Measurements from ENCODE around the gene ODAD4.

Gene ODAD4

DNA sequence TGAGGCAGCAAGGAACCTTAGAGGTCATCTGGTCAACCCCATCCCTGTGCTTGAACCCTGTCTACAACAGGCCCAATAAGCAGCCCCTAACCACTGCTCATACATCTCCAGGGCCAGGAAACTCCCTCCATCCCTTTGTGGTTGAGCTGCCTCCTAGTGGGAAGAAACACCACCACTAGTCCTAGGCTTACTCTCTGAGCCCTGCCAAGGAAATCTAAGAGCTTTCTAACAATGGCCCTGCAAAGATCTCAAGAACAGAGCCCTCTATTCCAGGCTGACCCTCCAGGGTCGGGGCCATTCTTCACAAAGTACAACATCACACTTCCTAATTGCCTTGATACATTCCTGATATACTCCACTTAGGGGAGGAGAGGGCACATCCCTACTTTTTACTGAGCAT, 17.5 kb upstream of the ODAD4 start:
- H3K4me3 ChIP-seq (ENCODE audit: insufficient read depth, low read depth, low read length): no peak overlapping the region
- peaks cover 30% of the 10 kb centered on the region for H3K4me1 ChIP-seq (ENCODE audit: control insufficient read depth, insufficient read depth, low read length)
- peaks cover 49% of the 10 kb centered on the region for H3K36me3 ChIP-seq (ENCODE audit: control insufficient read depth, insufficient read depth, low read length)
- H3K27ac ChIP-seq (ENCODE audit: insufficient read depth, low read depth, low read length, poor library complexity, severe bottlenecking): no peak overlapping the region
- H3K9me3 ChIP-seq (ENCODE audit: control insufficient read depth, low read length): no peaks in the 10 kb centered on the region
- H3K27me3 ChIP-seq (ENCODE audit: control insufficient read depth, insufficient read depth, low read length, poor library complexity, severe bottlenecking): no peaks in the 10 kb centered on the region
- WGBS, 2 experiments: 88 to 96% methylated on average over 1 of the region's 1 CpG

DNA sequence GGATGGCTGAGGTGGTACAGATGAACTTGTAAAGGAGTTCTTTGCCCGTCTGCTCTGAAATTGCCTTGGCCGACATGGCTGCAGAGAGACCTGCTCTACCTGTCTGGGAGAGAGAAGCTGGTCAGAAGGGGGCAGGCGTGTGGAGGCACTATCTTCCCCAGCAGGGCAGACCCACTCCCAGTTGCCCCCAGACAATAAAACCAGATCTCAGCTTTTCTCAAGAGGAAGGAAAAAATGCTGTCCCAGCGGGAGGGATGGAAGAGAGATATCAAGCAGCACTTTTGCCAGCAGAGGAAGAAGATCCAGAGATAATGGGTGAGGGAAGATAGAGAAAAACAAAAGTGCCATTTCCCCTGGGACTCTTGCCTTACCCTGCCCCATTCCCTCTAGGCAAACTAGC, 16.6 kb upstream of the ODAD4 start:
- no peaks in the 10 kb centered on the region for H3K9me3 ChIP-seq (ENCODE audit: control insufficient read depth, low read length)
- H3K36me3 ChIP-seq (ENCODE audit: control insufficient read depth, insufficient read depth, low read length): peaks cover 42% of the 10 kb centered on the region
- 87 to 93% methylated on average over 4 of the region's 4 CpGs for whole genome bisulfite sequencing, 2 experiments
- no peak overlapping the region for H3K27ac ChIP-seq (ENCODE audit: insufficient read depth, low read depth, low read length, poor library complexity, severe bottlenecking)
- H3K4me3 ChIP-seq (ENCODE audit: insufficient read depth, low read depth, low read length): no peak overlapping the region
- no peaks in the 10 kb centered on the region for H3K27me3 ChIP-seq (ENCODE audit: control insufficient read depth, insufficient read depth, low read length, poor library complexity, severe bottlenecking)
- peaks cover 30% of the 10 kb centered on the region for H3K4me1 ChIP-seq (ENCODE audit: control insufficient read depth, insufficient read depth, low read length)

DNA sequence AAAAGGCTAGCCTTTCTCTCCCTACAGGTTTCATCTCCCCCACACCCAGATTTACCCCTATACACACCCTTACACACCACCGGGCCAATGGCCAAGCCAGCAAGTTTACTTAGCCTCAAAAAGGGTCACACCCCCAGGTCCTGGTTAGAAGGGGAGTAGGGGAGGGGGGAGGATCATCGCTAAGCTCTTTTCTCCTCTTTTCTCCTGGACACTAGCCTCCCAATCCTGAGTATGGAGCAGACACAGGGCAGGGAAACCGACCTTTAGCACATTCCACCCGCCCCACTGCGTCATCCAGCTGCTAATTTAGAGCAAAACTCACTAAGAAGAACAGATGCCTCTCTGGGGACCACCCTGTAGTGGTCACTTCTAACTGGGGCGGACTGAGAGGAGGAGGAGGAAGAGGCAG, 16.1 kb upstream of the ODAD4 start:
- 77 to 89% methylated on average over 4 to 6 of the region's 6 CpGs for WGBS, 2 experiments
- H3K27me3 ChIP-seq (ENCODE audit: control insufficient read depth, insufficient read depth, low read length, poor library complexity, severe bottlenecking): no peaks in the 10 kb centered on the region
- H3K4me1 ChIP-seq (ENCODE audit: control insufficient read depth, insufficient read depth, low read length): peaks cover 30% of the 10 kb centered on the region
- no peak overlapping the region for H3K4me3 ChIP-seq (ENCODE audit: insufficient read depth, low read depth, low read length)
- no peaks in the 10 kb centered on the region for H3K9me3 ChIP-seq (ENCODE audit: control insufficient read depth, low read length)
- H3K36me3 ChIP-seq (ENCODE audit: control insufficient read depth, insufficient read depth, low read length): peaks cover 37% of the 10 kb centered on the region
- H3K27ac ChIP-seq (ENCODE audit: insufficient read depth, low read depth, low read length, poor library complexity, severe bottlenecking): no peak overlapping the region

DNA sequence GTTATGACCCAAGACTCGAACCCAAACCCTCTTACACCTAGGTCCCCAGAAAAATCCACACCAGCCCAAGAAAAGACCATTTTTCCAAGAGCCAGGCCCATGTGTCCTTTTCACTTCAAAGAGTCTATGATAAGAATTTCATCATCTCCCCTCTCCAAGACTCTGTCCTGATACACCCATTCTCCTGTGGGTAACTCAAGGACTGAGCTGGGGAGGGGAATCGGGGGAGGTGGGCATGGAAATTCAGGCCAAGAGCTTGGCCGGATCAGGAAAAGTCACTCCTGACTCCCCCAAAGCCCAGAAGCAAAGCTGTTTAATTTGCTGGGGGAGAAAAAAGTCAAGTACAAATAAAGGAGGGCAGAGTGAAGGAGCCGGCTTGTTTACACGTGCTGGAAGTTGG, 15.4 kb upstream of the ODAD4 start:
- H3K27me3 ChIP-seq (ENCODE audit: control insufficient read depth, insufficient read depth, low read length, poor library complexity, severe bottlenecking): no peaks in the 10 kb centered on the region
- WGBS, 2 experiments: 89 to 90% methylated on average over 5 of the region's 5 CpGs
- peaks cover 30% of the 10 kb centered on the region for H3K36me3 ChIP-seq (ENCODE audit: control insufficient read depth, insufficient read depth, low read length)
- no peak overlapping the region for H3K27ac ChIP-seq (ENCODE audit: insufficient read depth, low read depth, low read length, poor library complexity, severe bottlenecking)
- H3K4me1 ChIP-seq (ENCODE audit: control insufficient read depth, insufficient read depth, low read length): peaks cover 34% of the 10 kb centered on the region
- no peaks in the 10 kb centered on the region for H3K9me3 ChIP-seq (ENCODE audit: control insufficient read depth, low read length)
- H3K4me3 ChIP-seq (ENCODE audit: insufficient read depth, low read depth, low read length): peak overlapping the region; percentile 14

DNA sequence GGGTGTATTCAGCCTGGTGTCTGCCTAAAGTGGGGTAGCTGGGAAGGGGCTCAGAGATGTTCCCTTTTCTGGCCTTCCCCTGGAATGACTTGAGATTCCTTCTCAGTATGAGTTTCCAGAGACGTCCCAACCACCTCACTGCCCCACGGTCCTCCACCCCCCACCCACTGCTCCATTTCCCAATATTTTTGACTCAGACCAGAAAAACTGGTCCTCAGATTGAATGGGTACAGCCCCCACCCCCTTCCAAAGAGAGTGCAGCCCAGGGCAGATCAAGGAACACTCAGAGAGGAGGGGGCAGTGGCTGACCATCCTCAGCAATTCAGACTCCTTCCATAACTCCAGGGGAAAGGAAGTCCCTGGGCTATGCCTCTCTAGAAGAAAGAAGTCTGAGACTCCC, 14.9 kb upstream of the ODAD4 start:
- Histone ChIP-seq H3K27ac (ENCODE audit: insufficient read depth, low read depth, low read length, poor library complexity, severe bottlenecking) (no peak overlapping the region), H3K4me1 (ENCODE audit: control insufficient read depth, insufficient read depth, low read length) (peaks cover 36% of the 10 kb centered on the region), H3K4me3 (ENCODE audit: insufficient read depth, low read depth, low read length) (peak overlapping the region; percentile 14), H3K27me3 (ENCODE audit: control insufficient read depth, insufficient read depth, low read length, poor library complexity, severe bottlenecking) (no peaks in the 10 kb centered on the region), H3K9me3 (ENCODE audit: control insufficient read depth, low read length) (no peaks in the 10 kb centered on the region), H3K36me3 (ENCODE audit: control insufficient read depth, insufficient read depth, low read length) (peaks cover 25% of the 10 kb centered on the region)
- WGBS, 2 experiments: 66 to 74% methylated on average over 2 of the region's 2 CpGs

DNA sequence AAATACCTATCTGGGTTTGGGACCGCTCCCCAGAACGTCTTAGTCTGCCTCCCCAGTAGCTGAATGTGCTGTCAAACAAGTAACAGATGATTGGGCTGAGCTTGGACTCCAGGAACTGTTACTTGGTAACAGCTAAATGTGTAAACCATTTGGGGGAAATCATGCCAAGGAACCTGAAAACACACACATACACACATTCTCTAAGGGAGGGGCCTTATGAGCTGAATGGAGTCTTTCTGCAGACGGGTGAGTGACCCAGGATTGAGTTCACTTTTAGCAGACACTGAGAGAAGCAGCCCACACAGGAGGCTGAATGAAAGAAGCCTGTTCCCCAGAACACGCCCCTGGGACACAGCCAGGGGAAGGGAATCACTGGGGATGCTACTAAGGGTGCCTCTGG, 13.2 kb upstream of the ODAD4 start:
- Histone ChIP-seq H3K27me3 (ENCODE audit: control insufficient read depth, insufficient read depth, low read length, poor library complexity, severe bottlenecking) (no peaks in the 10 kb centered on the region), H3K9me3 (ENCODE audit: control insufficient read depth, low read length) (no peaks in the 10 kb centered on the region), H3K4me1 (ENCODE audit: control insufficient read depth, insufficient read depth, low read length) (peaks cover 36% of the 10 kb centered on the region), H3K27ac (ENCODE audit: insufficient read depth, low read depth, low read length, poor library complexity, severe bottlenecking) (no peak overlapping the region), H3K36me3 (ENCODE audit: control insufficient read depth, insufficient read depth, low read length) (peaks cover 9% of the 10 kb centered on the region), H3K4me3 (ENCODE audit: insufficient read depth, low read depth, low read length) (peak overlapping the region; percentile 95)
- 60 to 62% methylated on average over 4 of the region's 4 CpGs for WGBS, 2 experiments

DNA sequence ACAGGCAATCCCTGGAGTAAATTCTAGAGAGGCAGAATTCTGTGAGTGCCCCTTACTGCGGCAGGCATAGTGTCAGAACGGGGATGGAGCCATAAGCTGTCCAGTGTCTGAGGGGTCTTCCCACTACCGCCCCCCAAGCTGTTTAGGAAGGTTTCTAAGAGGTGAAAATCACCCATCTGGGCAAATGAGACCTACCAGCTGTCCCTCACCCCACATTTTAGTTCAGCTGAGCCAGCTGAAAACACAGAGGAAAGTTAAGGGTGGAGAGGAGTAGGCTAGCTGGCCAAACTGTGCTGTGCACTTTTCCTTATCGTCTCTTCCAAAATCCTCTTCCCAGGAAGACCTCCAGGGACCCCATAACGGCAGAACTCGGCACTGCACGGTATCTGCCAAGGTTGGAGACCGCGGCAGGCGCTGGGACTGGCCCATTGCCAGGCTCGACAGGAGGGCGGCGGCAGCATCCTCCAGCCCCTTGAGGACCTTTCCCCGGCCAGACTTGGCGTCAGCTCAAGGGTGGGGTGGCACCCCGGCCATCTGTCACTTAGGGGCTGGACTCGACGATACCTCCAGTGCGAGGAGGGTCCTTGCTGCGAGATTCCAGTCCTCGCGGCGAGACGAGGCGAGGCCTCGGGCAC, 12.6 kb upstream of the ODAD4 start:
- Histone ChIP-seq H3K27ac (ENCODE audit: insufficient read depth, low read depth, low read length, poor library complexity, severe bottlenecking) (no peak overlapping the region), H3K36me3 (ENCODE audit: control insufficient read depth, insufficient read depth, low read length) (peaks cover 5% of the 10 kb centered on the region), H3K4me3 (ENCODE audit: insufficient read depth, low read depth, low read length) (peak overlapping the region; percentile 95), H3K4me1 (ENCODE audit: control insufficient read depth, insufficient read depth, low read length) (peaks cover 36% of the 10 kb centered on the region), H3K27me3 (ENCODE audit: control insufficient read depth, insufficient read depth, low read length, poor library complexity, severe bottlenecking) (no peaks in the 10 kb centered on the region), H3K9me3 (ENCODE audit: control insufficient read depth, low read length) (no peaks in the 10 kb centered on the region)
- WGBS, 2 experiments: 4 to 5% methylated on average over 26 of the region's 26 CpGs

DNA sequence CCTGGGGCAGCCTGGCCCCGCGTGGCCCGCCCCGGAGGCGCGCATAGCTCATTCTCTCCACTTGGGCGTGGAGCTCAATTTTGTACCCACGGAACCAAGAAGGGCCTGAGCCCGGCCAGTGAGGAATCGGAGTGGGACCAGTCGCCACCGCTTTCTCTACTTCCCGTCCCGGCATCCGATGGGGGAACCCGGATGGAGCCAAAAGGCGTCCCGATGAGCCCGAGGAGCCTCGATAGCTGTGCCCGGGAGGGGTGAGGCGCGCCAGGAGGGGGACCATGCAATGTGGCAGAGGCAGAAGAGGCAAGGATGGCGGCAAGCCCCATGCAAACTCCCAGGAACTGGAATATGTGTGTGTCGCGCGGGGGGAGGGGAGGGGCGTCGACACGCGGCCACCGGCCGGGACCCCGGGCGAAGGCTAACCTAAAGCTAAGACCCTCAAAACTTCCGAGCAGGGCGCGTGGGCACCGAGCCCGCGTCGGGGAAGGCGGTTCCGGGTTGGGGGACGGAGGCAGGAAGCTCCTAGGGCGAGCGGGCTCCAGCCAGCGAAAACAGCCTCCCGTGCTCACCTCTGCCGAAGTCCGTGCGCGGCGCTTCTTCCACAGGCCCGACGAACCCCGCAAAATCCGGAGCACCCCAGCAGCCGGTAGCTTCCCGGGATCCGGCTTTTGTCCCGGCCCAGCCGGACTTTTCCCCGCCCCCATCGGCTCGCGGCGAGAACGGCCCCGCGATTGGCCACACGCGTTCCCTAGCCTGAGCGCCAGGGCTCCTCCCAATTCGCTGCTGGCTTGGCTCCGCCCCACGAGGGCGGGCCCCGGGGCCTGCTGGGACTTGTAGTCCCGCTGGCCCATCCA, 11.9 kb upstream of the ODAD4 start, which contains the start of gene ACLY:
TSS of gene ACLY (minus strand) at position 638 of the 851 bp plus-strand sequence. CDS start 5,078 bp downstream, outside the sequence.
- peak within 1 kb of the TSS; percentile 95 for H3K4me3 ChIP-seq (ENCODE audit: insufficient read depth, low read depth, low read length)
- H3K36me3 ChIP-seq (ENCODE audit: control insufficient read depth, insufficient read depth, low read length): peaks cover 2% of the 10 kb centered on the region
- 0% methylated on average over 80 of the region's 80 CpGs for WGBS, 2 experiments

DNA sequence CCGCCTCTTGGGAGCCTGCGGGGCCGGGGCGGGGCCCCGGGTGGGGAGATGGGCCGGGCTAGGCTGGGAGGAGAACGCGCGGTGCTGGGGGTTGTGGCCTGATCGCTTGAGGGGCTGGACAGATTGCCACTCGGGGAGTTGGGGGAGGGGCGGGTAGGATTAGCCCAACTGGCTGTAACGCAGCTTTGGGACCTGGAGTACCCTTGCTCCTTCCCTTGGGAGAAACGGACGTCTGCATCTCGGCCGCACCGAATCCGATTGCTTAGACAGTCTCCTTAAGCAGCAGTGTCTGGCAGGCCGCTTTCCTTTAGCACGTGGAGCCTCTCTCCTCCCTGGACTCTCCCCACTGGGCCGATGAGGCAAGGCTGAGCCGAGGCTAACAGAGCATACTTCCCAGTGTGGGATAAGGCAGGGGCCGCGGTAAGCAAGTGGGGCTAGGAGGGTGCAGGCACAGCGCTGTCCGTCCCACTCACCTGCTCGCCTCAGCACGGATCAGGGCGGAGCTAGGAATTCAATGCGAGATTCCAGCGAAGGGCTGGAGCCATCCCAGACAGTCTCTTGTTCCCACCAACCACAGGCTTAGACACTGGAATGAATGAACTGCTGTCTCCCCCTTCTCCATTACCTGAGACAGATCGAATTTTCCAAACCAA, 11.1 kb upstream of the ODAD4 start:
- 1 to 2% methylated on average over 33 of the region's 33 CpGs for WGBS, 2 experiments

More for the DNA sequence above, 11.9 kb upstream of the ODAD4 start, which contains the start of gene ACLY:
- Histone ChIP-seq H3K9me3 (ENCODE audit: control insufficient read depth, low read length) (no peaks in the 10 kb centered on the region), H3K27ac (ENCODE audit: insufficient read depth, low read depth, low read length, poor library complexity, severe bottlenecking) (peak within 1 kb of the TSS; percentile 91), H3K27me3 (ENCODE audit: control insufficient read depth, insufficient read depth, low read length, poor library complexity, severe bottlenecking) (no peaks in the 10 kb centered on the region), H3K4me1 (ENCODE audit: control insufficient read depth, insufficient read depth, low read length) (peaks cover 36% of the 10 kb centered on the region)

More for the DNA sequence above, 11.1 kb upstream of the ODAD4 start:
- Histone ChIP-seq H3K27ac (ENCODE audit: insufficient read depth, low read depth, low read length, poor library complexity, severe bottlenecking) (peak overlapping the region; percentile 91), H3K27me3 (ENCODE audit: control insufficient read depth, insufficient read depth, low read length, poor library complexity, severe bottlenecking) (no peaks in the 10 kb centered on the region), H3K36me3 (ENCODE audit: control insufficient read depth, insufficient read depth, low read length) (no peaks in the 10 kb centered on the region), H3K4me3 (ENCODE audit: insufficient read depth, low read depth, low read length) (peak overlapping the region; percentile 95), H3K4me1 (ENCODE audit: control insufficient read depth, insufficient read depth, low read length) (peaks cover 36% of the 10 kb centered on the region), H3K9me3 (ENCODE audit: control insufficient read depth, low read length) (no peaks in the 10 kb centered on the region)

All from ectodermal cell (in vitro differentiated cells).